ENCODE data around the gene CBX8. TPM values are rescaled to one million over a fixed set of nuclear protein-coding genes. Genes with fewer than 3 reads are reported as not detected.

The CBX8 gene
- total and polyA plus RNA-seq, 2 of the 13 experiments (the other 11 are each of a cell fraction or from before 2014, with no cell fraction given), result 0.34 to 12.6 TPM

- TF ChIP-seq E2F5 (CRISPR knock-in tag; conservative IDR thresholded peaks at IDR 0.05) (no peak), FOXO4 (CRISPR knock-in tag; conservative IDR thresholded peaks at IDR 0.05) (0 out of 2 replicates have a peak, but pooled peaks have one; percentile 84), ZNF33B (CRISPR knock-in tag; IDR thresholded peaks at IDR 0.05) (0 out of 2 replicates have a peak, but pooled peaks have one; percentile 58), CSRNP1 (CRISPR knock-in tag; IDR thresholded peaks at IDR 0.05) (no peak), MTF2 (CRISPR knock-in tag; IDR thresholded peaks at IDR 0.05; ENCODE audit: borderline replicate concordance) (no peak), SKIL (CRISPR knock-in tag; IDR thresholded peaks at IDR 0.05; ENCODE audit: borderline replicate concordance) (peak; percentile 82), ZNF670 (CRISPR knock-in tag; IDR thresholded peaks at IDR 0.05; ENCODE audit: borderline replicate concordance) (peak; percentile 80; the same call in 1 of the 2 replicates), DBP (CRISPR knock-in tag; IDR thresholded peaks at IDR 0.05; ENCODE audit: not compliant biosample characterization) (no peak), ZNF589 (CRISPR knock-in tag; conservative IDR thresholded peaks at IDR 0.05) (no peak), ZNF280D (CRISPR knock-in tag; IDR thresholded peaks at IDR 0.05) (peak; percentile 86; the same call in 1 of the 2 replicates), REST (IDR thresholded peaks at IDR 0.05; ENCODE audit: borderline replicate concordance in 1 of 2, low read depth in 1 of 2, low read length in 2 of 2) (0 out of 4 replicates have a peak, but pooled peaks of 1 of the 2 experiments have one; percentile 15), ETV5 (CRISPR knock-in tag; IDR thresholded peaks at IDR 0.05; ENCODE audit: borderline replicate concordance) (peak; percentile 82)
Observed at GRCh38 chr17:79821331-79822095, 24.6 kb upstream of the CBX8 start (continued).

Data from HepG2 (cell line).